RPMI8226 (cell line): ENCODE measurements around the gene C16orf90.
A peak's percentile ranks its signal among the peaks of the same experiment; 100 is the strongest.
"Not testable (repeated sequence)": the region's sequence is repeated elsewhere in the genome, so short reads cannot be mapped to it uniquely, and the experiment has no call there.

Experiments
- DNase-seq: peaks from one replicate; pipeline ENCODE4 v3.0.0-alpha.2; 2015

C16orf90 gene

GRCh38 chr16:3511286-3512180, 16.2 kb upstream of the C16orf90 start:
- no peak for DNase-seq

- DNase-seq, result no peak
Measured at GRCh38 chr16:3510416-3510815, 15.1 kb upstream of the C16orf90 start.

DNA sequence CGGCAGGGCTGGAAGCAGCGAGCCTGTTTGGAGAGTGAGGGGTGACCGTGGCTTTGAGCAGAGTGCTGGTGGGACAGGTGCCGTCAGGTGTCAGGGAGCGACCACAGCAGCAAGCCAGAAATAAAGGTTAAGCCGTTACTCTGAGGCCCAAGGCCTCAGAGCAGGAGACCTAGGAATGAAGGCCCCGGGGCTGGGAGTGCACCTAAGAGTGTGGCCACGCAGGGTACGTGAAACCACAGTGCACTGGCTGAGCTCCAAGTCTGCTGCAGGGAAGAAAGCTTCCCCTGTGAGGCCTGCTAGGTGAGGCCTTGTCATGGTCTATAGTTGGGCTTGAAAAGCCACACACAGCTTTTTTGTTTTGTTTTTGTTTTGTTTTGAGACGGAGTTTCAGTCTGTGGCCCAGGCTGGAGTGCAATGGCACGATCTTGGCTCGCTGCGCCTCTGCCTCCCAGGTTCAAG, 14.2 kb upstream of the C16orf90 start:
- DNase-seq, result peak; percentile 99

DNA sequence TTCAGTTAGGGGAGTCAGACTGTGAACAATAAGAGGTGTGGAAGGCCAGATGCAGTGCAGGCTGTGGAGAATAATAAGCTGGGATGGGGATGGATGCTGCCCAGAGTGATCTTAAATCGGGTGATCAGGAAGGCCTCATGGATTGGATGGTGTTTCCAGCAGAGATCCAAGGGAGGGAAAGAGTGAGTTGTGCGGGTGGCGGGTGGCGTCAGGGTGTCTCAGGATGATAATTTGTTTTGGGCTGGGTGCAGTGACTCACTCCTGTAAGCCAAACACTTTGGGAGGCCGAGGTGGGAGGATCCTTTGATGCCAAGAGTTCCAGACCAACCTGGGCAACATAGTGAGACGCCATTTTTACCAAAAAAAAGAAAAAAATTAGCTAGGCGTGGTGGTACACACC, 13.4 kb upstream of the C16orf90 start:
- no peak for DNase-seq

DNA sequence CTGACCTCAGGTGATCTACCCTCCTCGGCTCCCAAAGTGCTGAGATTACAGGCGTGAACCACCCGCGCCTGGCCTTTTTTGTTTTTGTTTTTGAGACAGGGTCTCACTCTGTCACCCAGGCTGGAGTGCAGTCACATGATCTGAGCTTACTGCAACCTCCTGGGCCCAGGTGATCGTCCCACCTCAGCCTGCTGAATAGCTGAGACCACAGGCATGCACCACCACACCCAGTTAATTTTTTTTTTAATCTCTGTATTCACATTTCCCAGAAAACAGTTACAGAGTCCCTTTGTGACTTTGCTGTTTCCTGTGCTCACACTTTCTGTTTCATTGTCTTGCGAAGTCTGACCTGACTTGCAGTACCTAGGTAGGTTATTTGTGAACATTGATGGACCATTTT, 8.2 kb upstream of the C16orf90 start:
- peak; percentile 79 for DNase-seq

GRCh38 chr16:3501783-3502400, 6.6 kb upstream of the C16orf90 start:
- no peak for DNase-seq

GRCh38 chr16:3501412-3501761, 6.1 kb upstream of the C16orf90 start:
- DNase-seq, result not testable (repeated sequence)

DNA sequence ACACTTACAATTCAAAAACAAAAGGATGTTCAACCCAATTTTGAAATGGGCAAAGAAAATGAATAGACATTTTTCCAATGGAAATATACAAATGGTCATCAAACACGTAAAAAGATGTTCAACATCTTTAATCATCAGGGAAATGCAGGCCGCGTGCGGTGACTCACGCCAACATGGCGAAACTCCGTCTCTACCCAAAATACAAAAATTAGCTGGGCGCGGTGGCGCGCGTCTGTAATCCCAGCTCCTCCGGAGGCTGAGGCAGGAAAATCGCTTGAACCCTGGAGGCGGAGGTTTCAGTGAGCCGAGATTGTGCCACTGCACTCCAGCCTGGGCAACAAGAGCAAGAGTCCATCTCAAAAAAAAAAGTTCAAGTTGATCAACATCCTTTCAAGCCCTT, 3.7 kb upstream of the C16orf90 start:
- DNase-seq, result no peak

DNA sequence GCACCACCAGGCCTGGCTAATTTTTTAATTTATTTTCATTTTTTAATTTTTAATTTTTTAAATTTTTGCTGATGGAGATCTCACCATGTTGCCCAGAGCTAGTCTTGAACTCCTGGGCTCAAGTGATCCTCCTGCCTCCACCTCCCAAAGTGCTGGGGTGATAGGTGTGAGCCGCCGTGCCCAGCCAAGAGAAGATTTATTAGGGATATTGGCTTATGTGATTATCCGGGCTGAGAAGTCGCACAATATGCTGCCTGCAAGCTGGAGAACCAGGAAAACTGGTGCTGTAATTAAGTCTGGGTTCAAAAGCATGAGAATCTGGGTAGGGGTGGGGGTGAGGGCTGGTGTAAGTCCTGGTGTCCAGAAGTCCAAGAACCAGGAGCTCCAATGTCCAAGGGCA, 2.5 kb upstream of the C16orf90 start:
- no peak for DNase-seq

DNA sequence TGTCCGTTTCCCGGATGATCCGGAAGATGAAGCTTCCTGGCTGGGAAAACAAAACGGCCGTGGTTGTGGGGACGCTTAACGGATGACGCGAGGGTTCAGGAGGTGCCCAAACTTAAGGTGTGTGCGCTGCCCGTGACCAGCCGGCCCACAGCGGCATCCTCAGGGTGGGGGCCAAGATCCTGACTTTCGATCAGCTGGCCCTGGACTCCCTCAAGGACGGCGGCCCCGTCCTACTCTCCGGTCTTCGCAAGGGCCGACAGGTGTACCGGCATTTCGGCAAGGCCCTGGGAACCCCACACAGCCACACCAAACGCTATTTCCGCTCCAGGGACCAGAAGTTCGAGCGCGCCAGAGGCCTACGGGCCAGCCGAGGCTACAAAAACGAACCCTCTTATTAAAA, 1.1 kb upstream of the C16orf90 start:
- DNase-seq, result no peak

DNA sequence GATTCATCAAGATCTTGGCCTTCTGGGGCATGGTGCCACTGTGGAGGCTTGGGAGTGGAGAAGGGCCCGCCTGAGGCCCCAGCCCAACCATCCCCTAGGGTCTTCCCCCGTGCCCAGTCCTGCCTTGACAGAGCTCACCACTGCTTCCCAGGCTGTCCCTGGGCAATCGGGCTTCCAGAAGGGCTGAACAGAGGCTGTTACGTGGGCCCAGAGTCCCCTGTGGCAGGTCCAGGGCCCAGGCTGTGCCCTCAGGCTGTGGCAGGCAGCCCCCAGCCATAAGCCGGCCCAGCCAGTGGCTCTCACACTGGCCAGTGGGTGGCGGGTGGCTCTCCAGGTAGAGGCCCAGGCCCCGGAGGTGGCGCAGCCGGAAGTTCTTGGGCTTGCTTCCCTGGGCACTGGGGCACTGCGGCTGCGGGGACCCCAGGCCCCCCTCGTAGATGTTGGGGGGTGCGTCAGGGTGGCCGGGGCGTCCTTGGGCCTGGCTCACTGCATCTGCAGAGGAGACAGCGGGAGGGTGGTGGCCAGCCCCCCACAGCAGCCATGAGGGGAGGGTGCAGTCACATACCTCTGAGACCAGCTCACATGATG, 809 bp downstream of the C16orf90 start:
- no peak for DNase-seq

DNA sequence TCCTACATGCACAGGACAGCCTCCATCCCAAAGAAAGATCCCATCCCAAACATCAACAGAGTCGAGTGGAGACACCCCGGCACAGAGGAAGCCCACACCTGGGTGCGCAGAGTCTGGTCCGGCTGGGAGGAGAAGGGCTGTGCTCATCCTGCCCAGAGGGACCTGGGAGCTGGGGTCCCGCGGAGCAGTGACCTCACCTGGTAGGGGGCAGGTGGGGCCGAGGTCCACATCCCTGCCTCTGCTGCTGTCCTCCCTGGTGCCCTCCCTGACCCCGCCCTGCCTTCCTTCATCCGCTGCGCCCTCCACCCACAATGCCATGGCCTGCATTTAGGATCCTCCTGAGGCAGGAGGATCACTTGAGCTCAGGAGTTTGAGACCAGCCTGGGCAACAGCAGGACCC, 2.9 kb downstream of the C16orf90 start:
- DNase-seq, result no peak

DNA sequence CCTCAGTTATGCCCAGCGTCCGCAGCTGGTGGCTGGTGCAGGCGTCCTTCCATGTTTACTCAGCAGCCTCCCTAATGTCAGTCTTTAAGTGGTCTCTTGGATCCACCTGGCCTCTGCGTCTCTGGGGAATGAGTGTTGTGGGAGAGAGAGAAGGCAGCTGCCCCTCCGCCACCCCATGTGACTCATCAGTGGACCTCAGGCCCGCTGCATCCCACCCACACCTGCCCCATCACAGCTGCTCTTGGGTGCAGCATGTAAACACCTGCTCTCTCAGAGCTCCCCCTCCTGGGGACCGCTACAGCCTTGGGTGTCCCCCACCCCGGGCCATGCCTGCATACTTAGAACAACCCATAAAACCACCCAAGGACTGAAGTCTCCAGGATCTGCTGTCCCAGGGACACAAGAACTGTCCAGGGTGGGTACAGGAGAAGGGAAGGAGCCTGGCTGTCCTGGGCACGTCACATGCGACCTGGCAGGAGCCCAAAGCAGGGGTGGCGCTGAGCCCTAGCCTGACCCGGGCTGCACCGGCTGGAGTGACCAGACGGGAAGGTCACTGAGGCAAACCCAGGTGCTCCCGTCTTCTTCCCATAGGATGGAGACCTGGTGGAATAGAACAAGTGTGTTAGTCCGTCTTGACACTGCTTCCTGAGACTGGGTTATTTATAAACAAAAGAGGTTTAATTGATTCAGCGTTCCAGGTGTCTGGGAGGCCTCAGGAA, 4.2 kb downstream of the C16orf90 start:
- peak; percentile 34 for DNase-seq

- no peak for DNase-seq
Measured at GRCh38 chr16:3488801-3489200, 6.5 kb downstream of the C16orf90 start.

GRCh38 chr16:3487521-3488410, 7.5 kb downstream of the C16orf90 start:
- peak; percentile 22 for DNase-seq

DNA sequence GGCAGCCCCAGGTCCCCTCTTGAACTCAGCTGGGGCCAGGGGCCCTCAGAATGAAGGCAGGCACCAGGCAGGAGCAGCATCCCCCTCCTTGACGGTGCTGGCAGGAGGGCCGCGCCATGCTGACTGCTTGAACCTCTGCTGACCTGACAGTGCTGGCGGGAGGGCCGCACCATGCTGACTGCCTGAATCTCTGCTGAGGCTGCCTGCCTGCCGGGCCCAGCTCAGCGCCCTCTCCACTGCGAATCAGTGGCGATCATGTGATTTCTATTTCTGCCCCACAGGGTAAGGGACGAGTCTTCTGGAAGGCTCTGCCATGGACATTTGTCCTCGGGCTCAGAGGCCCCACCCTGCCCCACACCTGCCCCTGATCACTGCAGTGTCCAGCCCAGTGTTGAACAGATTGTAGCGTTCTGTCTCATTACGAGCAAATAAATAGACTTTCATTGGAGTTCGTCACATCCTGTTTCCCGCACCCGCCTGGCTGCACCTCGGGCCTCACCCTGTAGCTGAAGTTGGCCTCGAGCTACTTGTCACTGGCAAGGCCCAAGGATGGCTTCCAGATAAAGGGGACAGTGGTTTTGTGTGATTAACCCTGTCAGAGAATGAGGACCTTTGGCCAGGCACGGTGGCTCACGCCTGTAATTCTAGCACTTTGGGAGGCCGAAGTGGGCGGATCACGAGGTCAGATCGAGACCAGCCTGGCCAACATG, 8.6 kb downstream of the C16orf90 start:
- no peak for DNase-seq

GRCh38 chr16:3485821-3486505, 9.3 kb downstream of the C16orf90 start:
- no peak for DNase-seq

GRCh38 chr16:3485097-3485745, 10.1 kb downstream of the C16orf90 start:
- no peak for DNase-seq

- no peak for DNase-seq
Measured at GRCh38 chr16:3484318-3485096, 10.8 kb downstream of the C16orf90 start.
